Measurements from ENCODE around the gene UCP2.
A peak's percentile ranks its signal among the peaks of the same experiment; 100 is the strongest.

UCP2 gene

DNA sequence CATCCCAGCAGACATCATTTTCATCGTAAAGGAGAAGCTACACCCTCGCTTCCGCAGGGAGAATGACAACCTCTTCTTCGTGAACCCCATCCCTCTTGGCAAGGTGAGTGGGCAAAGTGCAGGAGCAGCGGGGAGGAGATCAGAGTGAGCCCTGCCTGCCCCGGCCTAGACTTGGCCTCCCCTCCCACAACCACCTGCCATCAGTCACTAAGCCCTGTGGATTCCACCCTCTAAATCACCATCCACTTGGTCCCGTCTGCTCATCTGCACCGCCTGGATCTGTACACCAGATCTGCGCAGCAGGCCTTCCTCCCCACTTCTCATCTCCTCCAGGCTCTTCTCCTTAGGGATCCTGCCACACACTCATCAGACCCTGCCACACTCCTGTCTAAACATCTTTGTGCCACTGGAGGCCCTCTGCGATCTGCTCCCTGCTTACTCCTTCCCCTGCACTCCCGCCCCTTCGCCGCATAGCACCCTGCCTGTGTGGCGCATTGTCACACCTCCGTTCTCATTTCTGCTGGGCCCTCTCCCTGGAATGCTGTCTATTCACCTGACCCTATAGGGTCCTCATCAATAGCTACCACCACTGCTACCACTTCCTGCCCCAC, 14.2 kb downstream of the UCP2 start:
- DNase-seq = no peak

DNA sequence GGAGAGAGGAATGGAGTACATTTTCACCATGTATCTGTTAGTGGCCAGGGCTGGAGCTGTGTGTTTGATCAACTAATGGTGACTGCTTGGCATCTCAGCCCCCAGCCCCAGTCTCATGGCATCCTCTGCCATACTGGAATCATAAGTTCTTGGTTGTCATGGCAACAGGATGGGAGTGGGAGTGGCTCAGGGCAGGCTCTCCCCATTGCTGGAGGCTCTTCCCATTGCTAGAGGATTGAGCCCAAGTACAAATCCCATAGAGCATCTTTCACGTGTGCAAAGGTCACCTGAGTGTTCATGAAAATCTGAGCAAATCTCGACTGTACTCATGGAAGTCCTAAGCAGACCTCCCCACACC, 16.9 kb downstream of the UCP2 start:
- DNase-seq = peak in 1 of 2 experiments; percentile 35

- DNase-seq = peak in 1 of 2 experiments; percentile 24
These were observed 17.4 kb downstream of the UCP2 start for GRCh38 chr11:73965076-73965763.

GRCh38 chr11:73963861-73964260, 18.8 kb downstream of the UCP2 start:
- no peak for DNase-seq

GRCh38 chr11:73962101-73962705, 20.4 kb downstream of the UCP2 start:
- no peak for DNase-seq

- no peak for DNase-seq
These were observed 21.3 kb downstream of the UCP2 start for GRCh38 chr11:73961321-73961720.

GRCh38 chr11:73958521-73959141, 24.0 kb downstream of the UCP2 start:
- no peak for DNase-seq

- peak in 1 of 2 experiments; percentile 28 for DNase-seq
These were observed 24.8 kb downstream of the UCP2 start for GRCh38 chr11:73957654-73958361.

DNA sequence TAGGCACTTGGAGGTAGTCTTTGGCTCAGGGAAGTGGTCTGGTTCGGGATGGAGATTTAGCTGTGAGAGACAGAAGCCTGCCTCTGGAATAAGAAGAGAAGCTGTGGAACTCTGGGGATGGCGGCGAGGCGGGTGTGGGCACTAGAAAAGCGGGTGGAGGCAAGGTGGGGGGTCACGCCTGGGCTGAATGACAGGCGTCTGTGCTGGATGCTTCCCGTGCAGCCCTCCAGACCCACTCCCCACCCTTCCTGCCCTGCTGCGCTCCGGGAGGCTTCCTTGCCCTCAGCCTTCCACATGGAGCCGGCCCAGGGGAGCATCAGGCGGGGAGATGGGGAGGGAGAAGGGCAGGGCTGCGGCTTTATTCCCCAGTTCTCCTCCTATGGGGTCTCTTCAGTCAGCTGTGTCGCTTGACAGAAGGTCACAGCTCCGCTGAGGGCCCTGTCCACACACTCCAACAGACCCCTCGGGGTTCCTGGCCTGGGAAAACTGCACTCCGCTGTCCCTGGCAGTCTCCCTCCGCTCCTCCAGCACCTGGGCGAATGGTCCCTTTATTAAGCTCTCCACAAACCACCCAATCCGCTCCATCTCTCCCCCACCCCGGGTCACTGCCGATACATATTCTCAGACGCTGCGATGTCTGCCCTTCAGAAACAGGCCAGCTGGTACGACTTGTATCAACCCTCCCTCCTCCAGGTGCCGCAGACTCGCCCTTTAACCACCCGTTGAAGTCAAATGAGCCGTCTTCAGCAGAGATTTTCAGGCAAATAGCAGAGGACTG, 25.6 kb downstream of the UCP2 start:
- peak; percentile 50 to 69 for DNase-seq

GRCh38 chr11:73951797-73952196, 30.8 kb downstream of the UCP2 start:
- no peak for DNase-seq

DNA sequence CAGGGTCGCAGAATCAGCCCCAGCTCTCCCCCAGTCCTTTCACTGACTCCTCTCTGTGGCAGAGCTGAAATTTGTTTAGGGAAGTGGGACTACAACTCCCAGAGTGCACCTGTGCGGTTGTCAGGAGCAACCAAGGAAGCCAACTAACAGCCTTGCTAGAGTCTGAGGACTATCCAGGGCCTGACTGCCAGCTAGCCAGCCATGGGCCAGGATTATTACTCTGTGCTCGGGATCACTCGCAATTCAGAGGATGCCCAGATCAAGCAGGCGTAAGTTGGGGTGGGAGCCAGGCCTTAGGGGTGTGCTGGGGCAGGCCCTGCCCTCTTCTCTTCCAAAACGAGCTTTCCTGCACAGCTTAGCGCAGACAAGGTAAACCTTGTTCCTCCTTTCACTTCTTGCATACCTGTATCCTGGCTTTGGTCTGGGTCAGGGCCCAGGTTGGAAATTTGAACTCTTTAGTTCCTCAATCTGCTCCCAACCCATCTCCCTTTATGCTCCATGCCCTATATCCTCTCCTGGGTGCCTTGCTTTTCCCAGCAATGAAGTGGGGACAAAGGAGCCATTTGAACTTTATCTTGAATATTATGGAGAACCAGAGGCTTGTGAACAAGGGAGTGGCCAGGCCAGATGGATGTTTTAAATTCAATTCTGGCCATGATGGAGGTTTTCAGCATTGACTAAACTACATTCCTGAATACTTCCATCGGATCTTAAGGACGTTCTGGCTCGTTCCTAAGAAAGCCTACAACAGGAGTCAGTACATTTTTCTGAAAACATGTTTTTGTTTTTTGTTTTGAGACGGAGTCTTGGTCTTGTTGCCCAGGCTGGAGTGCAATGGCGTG, 31.6 kb downstream of the UCP2 start, which contains the start of gene DNAJB13:
TSS of gene DNAJB13 (plus strand) at position 158 of the 842 bp plus-strand sequence. CDS start at position 202, 44 bp downstream.
- DNase-seq = peak in 1 of 2 experiments; percentile 37

DNA sequence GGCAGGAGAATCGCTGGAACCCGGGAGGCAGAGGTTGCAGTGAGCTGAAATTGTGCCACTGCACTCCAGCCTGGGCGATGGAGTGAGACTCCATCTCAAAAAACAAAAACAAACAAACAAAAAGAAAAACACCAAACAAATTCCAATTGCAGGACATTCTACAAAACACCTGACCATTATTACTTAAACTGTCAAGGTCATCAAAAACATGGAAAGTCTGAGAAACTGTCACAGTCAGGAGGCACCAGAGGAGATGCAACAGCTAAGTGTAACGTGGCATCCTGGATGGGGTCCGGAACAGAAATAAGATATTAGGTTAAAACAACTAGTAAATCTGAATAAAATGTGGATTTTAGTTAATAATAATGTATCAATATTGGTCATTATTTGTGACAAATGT, 32.7 kb downstream of the UCP2 start:
- no peak for DNase-seq

GRCh38 chr11:73949246-73949645, 33.4 kb downstream of the UCP2 start:
- no peak for DNase-seq

GRCh38 chr11:73946798-73947458, 35.7 kb downstream of the UCP2 start:
- DNase-seq = no peak

- no peak for DNase-seq
These were observed 37.2 kb downstream of the UCP2 start for GRCh38 chr11:73945396-73945795.

DNA sequence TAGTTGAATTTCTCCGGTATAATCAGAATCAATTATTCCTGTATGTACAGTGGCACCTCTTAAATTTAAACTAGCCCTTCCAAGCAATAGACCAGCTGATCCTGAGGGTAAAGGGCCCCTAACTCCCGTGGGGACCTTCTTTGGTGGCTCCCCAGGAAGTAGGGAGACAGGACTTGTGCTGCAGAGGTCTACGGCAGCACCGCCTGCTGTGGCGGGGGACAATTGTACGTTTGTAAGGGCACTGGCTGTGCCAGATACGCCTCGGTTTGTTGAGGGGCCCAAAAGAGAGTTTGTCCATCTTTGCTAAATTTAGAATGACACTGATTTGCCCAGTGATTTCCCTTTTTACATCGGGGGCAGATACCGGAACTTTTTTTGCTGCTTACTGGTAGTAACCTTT, 37.7 kb downstream of the UCP2 start:
- DNase-seq = no peak

DNA sequence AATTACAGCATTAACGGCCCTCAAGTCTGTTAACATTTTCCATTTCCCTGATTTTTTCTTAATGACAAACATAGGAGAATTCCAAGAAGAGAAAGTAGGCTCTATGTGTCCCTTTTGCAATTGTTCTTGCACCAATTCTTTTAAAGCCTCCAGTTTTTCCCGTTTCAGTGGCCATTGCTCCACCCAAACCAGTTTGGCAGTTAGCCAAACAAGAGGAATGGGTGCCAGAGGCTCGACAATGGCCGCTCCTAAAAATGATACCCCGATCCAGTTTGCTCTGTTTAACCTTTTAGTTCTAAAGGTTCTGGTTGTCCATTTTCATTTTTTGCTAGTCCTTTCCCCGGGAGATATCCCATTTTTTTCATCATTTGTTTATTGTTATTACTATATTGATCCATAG, 38.6 kb downstream of the UCP2 start:
- DNase-seq = no peak

- DNase-seq = peak; percentile 12 to 68
These were observed 40.6 kb downstream of the UCP2 start for GRCh38 chr11:73942010-73942409.

- DNase-seq = no peak
These were observed 41.7 kb downstream of the UCP2 start for GRCh38 chr11:73940801-73941570.

GRCh38 chr11:73939096-73939495, 43.5 kb downstream of the UCP2 start:
- peak in 1 of 2 experiments; percentile 17 for DNase-seq
